Measurements from ENCODE around the gene DLG4.

DLG4 gene

DNA sequence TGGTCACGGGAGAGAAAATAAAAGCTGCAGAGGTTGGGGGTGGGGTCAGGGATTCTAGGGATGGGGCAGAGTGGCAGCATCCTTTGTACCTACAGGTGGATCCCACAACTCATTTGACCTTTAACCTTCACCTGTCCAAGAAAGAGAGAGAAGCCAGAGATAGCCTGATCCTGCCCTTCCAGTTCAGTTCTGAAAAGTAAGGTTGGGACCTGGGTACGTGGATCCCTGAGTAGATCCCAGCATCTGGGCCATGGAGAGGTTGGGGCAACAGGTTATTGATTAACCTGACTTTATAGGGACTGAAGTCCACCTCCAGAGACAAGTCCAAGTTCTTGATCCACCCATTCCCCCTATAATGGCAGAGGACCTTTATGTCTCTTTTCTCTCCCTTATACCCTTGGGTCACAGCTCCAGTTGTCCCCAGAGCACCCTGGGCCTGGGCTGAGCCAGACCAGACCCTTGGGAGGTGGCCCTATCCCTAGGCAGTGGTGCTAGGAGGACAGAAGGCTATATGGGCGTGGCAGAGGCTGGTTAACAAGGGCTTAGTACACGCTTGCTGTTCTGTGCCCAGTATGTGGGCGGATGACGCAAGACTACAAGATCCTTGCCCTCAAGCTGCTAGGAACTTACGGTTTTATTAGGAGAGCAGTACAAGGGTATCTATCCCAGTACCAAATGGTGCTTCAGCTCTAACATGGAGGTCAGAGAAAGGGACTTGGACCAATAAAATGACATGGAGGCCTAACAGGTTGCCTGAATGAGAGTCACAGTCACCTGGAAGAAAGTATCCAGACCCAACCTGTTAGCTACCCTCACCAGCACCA lies 39.3 kb upstream of the DLG4 start:
- no peaks in the 10 kb centered on the region for H3K9me3 ChIP-seq (ENCODE audit: control insufficient read depth in 1 of 2, low read length in 2 of 2)
- peak overlapping the region; percentile 84 for H3K27ac ChIP-seq (ENCODE audit: low read length)
- H3K4me1 ChIP-seq (ENCODE audit: control insufficient read depth in 1 of 2, insufficient read depth in 2 of 2, low read length in 2 of 2), result peaks cover 0 to 32% of the 10 kb centered on the region in 2 donors
- H3K36me3 ChIP-seq (ENCODE audit: control insufficient read depth in 1 of 2, insufficient read depth in 2 of 2, low read length in 2 of 2), result peaks cover 36 to 53% of the 10 kb centered on the region in 2 donors
- H3K27me3 ChIP-seq (ENCODE audit: low read depth, low read length), result peaks cover 24% of the 10 kb centered on the region
- H3K4me3 ChIP-seq (ENCODE audit: low read depth in 1 of 2, low read length in 2 of 2), result peak overlapping the region in 1 of 2 donors; percentile 34

DNA sequence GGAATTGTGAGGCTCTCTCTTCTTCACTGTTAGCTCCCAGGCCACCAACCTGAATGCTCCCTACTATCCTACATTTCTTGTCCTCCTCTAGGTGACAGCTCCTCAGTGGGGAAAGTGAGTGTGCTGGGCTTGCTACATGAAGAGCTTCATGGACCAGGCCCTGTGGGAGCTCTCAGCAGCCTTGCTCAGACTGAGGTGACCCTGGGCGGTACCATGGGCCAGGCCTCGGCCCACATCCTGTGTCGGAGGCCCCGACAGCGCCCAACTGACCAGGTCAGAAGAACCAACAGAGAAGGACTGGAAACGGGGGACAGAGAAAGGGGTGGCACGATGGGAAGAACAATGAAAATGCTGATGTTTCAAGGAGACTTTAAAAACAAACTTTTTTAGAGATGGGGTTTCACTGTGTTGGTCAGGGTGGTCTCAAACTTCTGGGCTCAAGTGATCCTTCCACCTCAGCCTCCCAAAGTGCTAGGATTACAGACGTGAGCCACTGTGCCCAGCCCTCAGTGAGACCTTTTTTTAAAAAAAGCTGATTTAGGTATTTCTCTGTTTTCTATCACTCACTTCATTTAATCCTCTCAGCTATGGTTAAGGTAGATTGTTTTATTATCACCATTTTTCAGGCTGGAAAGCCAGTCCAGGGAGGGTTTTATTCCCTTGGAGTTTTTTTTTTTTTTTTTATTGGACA lies 37.3 kb upstream of the DLG4 start:
- Histone ChIP-seq H3K4me3 (ENCODE audit: low read depth in 1 of 2, low read length in 2 of 2) (no peak overlapping the region), H3K4me1 (ENCODE audit: control insufficient read depth in 1 of 2, insufficient read depth in 2 of 2, low read length in 2 of 2) (peaks cover 7 to 25% of the 10 kb centered on the region in 2 donors), H3K27ac (ENCODE audit: low read length) (no peak overlapping the region), H3K27me3 (ENCODE audit: low read depth, low read length) (peaks cover 8% of the 10 kb centered on the region), H3K36me3 (ENCODE audit: control insufficient read depth in 1 of 2, insufficient read depth in 2 of 2, low read length in 2 of 2) (peaks cover 36 to 57% of the 10 kb centered on the region in 2 donors), H3K9me3 (ENCODE audit: control insufficient read depth in 1 of 2, low read length in 2 of 2) (no peaks in the 10 kb centered on the region)

GRCh38 chr17:7254511-7254910 lies 34.9 kb upstream of the DLG4 start:
- Histone ChIP-seq H3K27me3 (ENCODE audit: low read depth, low read length) (no peaks in the 10 kb centered on the region), H3K9me3 (ENCODE audit: control insufficient read depth in 1 of 2, low read length in 2 of 2) (no peaks in the 10 kb centered on the region), H3K4me1 (ENCODE audit: control insufficient read depth in 1 of 2, insufficient read depth in 2 of 2, low read length in 2 of 2) (peaks cover 15 to 26% of the 10 kb centered on the region in 2 donors), H3K36me3 (ENCODE audit: control insufficient read depth in 1 of 2, insufficient read depth in 2 of 2, low read length in 2 of 2) (peaks cover 35 to 55% of the 10 kb centered on the region in 2 donors), H3K4me3 (ENCODE audit: low read depth in 1 of 2, low read length in 2 of 2) (no peak overlapping the region), H3K27ac (ENCODE audit: low read length) (no peak overlapping the region)

DNA sequence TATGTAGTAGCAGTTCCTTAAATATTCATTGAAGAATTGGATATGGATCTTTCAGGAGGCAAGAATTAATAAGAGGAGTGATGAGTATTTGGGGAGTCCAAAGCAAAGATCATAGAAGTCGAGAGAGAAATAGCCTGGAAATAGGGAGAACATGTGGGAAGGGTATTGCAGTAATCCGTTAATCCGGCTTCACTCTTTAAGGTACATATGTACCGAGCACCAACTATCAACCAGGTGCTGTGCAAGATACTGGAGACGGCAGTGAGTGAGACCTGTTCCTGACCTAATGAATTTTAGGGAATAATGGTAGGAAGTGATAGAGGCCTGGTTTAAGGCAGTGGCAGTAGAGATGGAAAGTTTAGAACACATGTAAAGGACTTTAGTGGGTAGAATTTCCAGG lies 33.4 kb upstream of the DLG4 start:
- peak overlapping the region; percentile 97 for H3K27ac ChIP-seq (ENCODE audit: low read length)

DNA sequence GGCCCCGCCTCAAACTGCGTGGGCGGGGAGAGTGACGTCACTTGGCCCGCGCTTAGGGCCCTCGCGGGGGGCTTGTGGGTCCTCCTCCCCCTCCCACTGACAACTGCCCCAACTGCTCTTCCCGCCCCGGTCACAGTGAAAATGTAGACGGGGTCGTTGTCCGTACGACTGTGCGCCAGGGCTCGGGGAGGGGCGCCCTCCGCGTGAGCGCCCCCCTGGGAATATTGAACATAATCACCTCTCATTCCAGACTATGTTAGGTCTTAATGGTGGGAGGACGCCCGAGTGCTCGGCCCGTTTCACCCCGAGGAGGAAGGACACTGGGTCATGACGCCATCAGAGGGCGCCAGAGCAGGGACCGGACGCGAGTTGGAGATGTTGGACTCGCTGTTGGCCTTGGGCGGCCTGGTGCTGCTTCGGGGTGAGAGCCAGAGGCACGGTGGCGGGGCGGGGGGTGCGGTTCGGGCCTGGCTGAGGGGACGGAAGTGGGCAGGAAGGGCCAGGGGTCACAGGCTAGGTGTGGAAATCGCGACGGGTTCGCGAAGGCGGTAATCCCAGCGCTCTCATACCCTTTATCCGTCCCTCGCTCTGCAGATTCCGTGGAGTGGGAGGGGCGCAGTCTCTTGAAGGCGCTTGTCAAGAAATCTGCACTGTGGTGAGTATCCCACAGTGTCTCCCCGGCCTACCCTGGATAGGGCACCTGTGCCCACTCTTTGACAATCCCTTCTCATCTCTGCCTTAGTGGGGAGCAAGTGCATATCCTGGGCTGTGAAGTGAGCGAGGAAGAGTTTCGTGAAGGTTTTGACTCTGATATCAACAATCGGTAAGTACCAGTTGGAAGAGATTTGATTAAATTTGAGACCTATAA lies 32.8 kb upstream of the DLG4 start, which contains the start of gene ELP5:
Gene ELP5 (plus strand): TSS at position 40 of the 868 bp plus-strand sequence. CDS start 336 bp downstream, at position 376.
- Histone ChIP-seq H3K36me3 (ENCODE audit: control insufficient read depth in 1 of 2, insufficient read depth in 2 of 2, low read length in 2 of 2) (peaks cover 22 to 35% of the 10 kb centered on the region in 2 donors), H3K4me3 (ENCODE audit: low read depth in 1 of 2, low read length in 2 of 2) (peak within 1 kb of the TSS; percentile 79 to 84), H3K27ac (ENCODE audit: low read length) (peak within 1 kb of the TSS; percentile 97), H3K27me3 (ENCODE audit: low read depth, low read length) (no peaks in the 10 kb centered on the region), H3K4me1 (ENCODE audit: control insufficient read depth in 1 of 2, insufficient read depth in 2 of 2, low read length in 2 of 2) (peaks cover 20 to 37% of the 10 kb centered on the region in 2 donors), H3K9me3 (ENCODE audit: control insufficient read depth in 1 of 2, low read length in 2 of 2) (no peaks in the 10 kb centered on the region)

More for the DNA sequence above, 33.4 kb upstream of the DLG4 start:
- peaks cover 20 to 37% of the 10 kb centered on the region in 2 donors for H3K4me1 ChIP-seq (ENCODE audit: control insufficient read depth in 1 of 2, insufficient read depth in 2 of 2, low read length in 2 of 2)
- peaks cover 22 to 42% of the 10 kb centered on the region in 2 donors for H3K36me3 ChIP-seq (ENCODE audit: control insufficient read depth in 1 of 2, insufficient read depth in 2 of 2, low read length in 2 of 2)
- peak overlapping the region; percentile 79 to 84 for H3K4me3 ChIP-seq (ENCODE audit: low read depth in 1 of 2, low read length in 2 of 2)
- no peaks in the 10 kb centered on the region for H3K9me3 ChIP-seq (ENCODE audit: control insufficient read depth in 1 of 2, low read length in 2 of 2)
- no peaks in the 10 kb centered on the region for H3K27me3 ChIP-seq (ENCODE audit: low read depth, low read length)

DNA sequence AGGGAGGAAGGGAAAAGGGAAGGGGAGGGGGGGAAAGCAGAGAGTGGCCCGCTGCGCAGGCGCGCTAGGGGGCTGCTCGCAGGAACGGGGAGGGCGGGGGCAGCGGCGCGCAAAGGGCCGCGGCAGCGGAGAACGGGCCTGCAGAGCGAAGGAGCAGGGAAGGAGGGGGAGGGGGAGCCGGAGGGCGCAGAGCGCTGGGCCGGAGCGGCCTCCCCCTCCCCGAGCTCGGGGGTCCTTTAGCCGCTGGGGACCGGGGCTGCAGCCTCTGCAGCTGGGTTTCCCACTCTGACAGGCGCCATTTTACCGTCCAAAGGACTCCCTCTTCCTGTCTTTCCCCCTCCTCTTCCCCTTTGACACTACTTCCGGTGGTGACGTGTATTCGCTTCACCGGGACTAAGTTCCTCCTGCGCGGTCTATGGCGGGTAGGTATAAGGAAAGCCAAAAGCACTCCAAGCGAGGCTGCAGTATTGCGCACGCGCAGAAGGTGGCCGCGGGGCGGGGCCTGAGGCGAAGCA lies 32.1 kb upstream of the DLG4 start, which contains the start of gene CTDNEP1:
Gene CTDNEP1 (minus strand): TSS at position 74 of the 515 bp plus-strand sequence. CDS start 438 bp downstream, outside the sequence.
- no peaks in the 10 kb centered on the region for H3K9me3 ChIP-seq (ENCODE audit: control insufficient read depth in 1 of 2, low read length in 2 of 2)
- H3K36me3 ChIP-seq (ENCODE audit: control insufficient read depth in 1 of 2, insufficient read depth in 2 of 2, low read length in 2 of 2), result peaks cover 19 to 32% of the 10 kb centered on the region in 2 donors
- H3K4me3 ChIP-seq (ENCODE audit: low read depth in 1 of 2, low read length in 2 of 2), result peak within 1 kb of the TSS; percentile 79 to 84
- peak within 1 kb of the TSS; percentile 97 for H3K27ac ChIP-seq (ENCODE audit: low read length)
- H3K27me3 ChIP-seq (ENCODE audit: low read depth, low read length), result no peaks in the 10 kb centered on the region
- H3K4me1 ChIP-seq (ENCODE audit: control insufficient read depth in 1 of 2, insufficient read depth in 2 of 2, low read length in 2 of 2), result peaks cover 20 to 37% of the 10 kb centered on the region in 2 donors

DNA sequence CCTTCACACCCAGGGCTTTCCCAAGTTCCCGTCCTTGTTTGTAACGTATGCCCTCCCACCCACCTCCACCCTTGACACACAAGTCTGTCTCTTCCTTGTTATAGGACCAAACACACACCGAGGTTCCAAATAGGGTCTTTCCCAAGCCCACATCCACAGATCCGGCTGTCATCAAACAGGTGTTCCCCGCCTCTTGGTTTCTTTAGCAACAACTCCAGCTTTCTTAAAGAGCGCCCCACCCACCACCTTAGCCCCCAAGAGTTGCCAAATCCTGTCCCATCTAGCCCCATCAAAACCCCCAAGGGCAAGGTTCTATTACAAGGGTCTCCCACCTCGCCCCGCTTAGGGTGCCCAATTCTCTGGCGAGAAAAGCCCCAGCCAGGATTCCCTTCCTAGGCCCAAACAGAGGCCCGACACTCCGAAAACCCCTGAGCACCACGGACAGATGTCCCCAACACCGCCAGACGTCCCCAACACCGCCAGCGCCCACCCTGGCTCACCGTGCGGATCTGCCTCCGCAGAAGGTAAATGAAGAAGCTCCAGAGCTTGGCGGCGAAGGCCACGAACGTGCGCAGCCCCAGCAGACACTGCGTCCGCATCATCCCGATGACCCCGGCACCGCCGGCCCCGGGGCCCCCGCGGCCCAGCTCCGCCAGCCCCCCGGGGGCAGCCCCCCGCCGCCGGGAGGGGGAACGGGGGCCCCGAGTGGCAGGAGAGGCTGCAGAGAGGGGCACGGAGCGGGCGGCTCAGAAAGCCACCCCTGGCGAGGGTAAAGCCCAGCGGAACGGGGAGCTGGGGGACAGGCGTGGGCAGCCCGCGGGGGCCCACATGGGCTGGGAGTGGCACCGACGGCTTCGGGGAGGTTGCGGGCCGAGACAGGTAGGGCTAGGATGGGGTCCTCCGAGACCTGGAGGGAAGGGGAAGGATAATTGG lies 31.3 kb upstream of the DLG4 start:
- Histone ChIP-seq H3K27ac (ENCODE audit: low read length) (peak overlapping the region; percentile 97), H3K4me3 (ENCODE audit: low read depth in 1 of 2, low read length in 2 of 2) (peak overlapping the region; percentile 76 to 84), H3K9me3 (ENCODE audit: control insufficient read depth in 1 of 2, low read length in 2 of 2) (no peaks in the 10 kb centered on the region), H3K36me3 (ENCODE audit: control insufficient read depth in 1 of 2, insufficient read depth in 2 of 2, low read length in 2 of 2) (peaks cover 21 to 33% of the 10 kb centered on the region in 2 donors), H3K4me1 (ENCODE audit: control insufficient read depth in 1 of 2, insufficient read depth in 2 of 2, low read length in 2 of 2) (peaks cover 20 to 37% of the 10 kb centered on the region in 2 donors), H3K27me3 (ENCODE audit: low read depth, low read length) (no peaks in the 10 kb centered on the region)

GRCh38 chr17:7249830-7250229 lies 30.2 kb upstream of the DLG4 start:
- peaks cover 20 to 37% of the 10 kb centered on the region in 2 donors for H3K4me1 ChIP-seq (ENCODE audit: control insufficient read depth in 1 of 2, insufficient read depth in 2 of 2, low read length in 2 of 2)
- H3K9me3 ChIP-seq (ENCODE audit: control insufficient read depth in 1 of 2, low read length in 2 of 2), result no peaks in the 10 kb centered on the region
- H3K27ac ChIP-seq (ENCODE audit: low read length), result peak overlapping the region; percentile 61
- H3K27me3 ChIP-seq (ENCODE audit: low read depth, low read length), result no peaks in the 10 kb centered on the region
- peak overlapping the region; percentile 76 to 84 for H3K4me3 ChIP-seq (ENCODE audit: low read depth in 1 of 2, low read length in 2 of 2)
- H3K36me3 ChIP-seq (ENCODE audit: control insufficient read depth in 1 of 2, insufficient read depth in 2 of 2, low read length in 2 of 2), result peaks cover 21 to 27% of the 10 kb centered on the region in 2 donors

- Histone ChIP-seq H3K9me3 (ENCODE audit: control insufficient read depth in 1 of 2, low read length in 2 of 2) (no peaks in the 10 kb centered on the region), H3K27me3 (ENCODE audit: low read depth, low read length) (no peaks in the 10 kb centered on the region), H3K4me1 (ENCODE audit: control insufficient read depth in 1 of 2, insufficient read depth in 2 of 2, low read length in 2 of 2) (peaks cover 20 to 37% of the 10 kb centered on the region in 2 donors), H3K4me3 (ENCODE audit: low read depth in 1 of 2, low read length in 2 of 2) (no peak overlapping the region), H3K36me3 (ENCODE audit: control insufficient read depth in 1 of 2, insufficient read depth in 2 of 2, low read length in 2 of 2) (peaks cover 19 to 21% of the 10 kb centered on the region in 2 donors), H3K27ac (ENCODE audit: low read length) (no peak overlapping the region)
Observed at GRCh38 chr17:7249214-7249613, 29.6 kb upstream of the DLG4 start.

DNA sequence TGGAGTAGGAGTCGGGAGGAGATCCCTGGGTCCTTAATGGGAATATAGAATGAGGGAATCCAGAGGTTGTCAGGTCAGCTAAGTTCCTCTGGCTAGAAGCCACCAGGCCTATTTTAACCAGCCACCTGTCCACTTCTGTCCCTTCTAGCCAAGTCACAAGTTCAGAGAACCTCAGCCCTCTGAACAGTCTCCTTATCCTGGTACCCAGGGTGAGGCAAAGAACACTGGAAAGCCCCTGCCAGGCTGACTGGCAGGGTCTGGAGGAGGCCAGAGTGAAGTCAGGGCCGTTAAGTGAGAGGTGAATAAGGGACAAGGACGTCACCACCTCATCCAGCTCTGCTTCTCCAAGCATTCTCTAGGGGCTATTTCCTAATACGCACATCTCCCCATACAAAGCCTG lies 29.2 kb upstream of the DLG4 start:
- Histone ChIP-seq H3K4me3 (ENCODE audit: low read depth in 1 of 2, low read length in 2 of 2) (no peak overlapping the region), H3K36me3 (ENCODE audit: control insufficient read depth in 1 of 2, insufficient read depth in 2 of 2, low read length in 2 of 2) (peaks cover 19 to 21% of the 10 kb centered on the region in 2 donors), H3K4me1 (ENCODE audit: control insufficient read depth in 1 of 2, insufficient read depth in 2 of 2, low read length in 2 of 2) (peaks cover 20 to 37% of the 10 kb centered on the region in 2 donors), H3K27me3 (ENCODE audit: low read depth, low read length) (no peaks in the 10 kb centered on the region), H3K27ac (ENCODE audit: low read length) (no peak overlapping the region), H3K9me3 (ENCODE audit: control insufficient read depth in 1 of 2, low read length in 2 of 2) (no peaks in the 10 kb centered on the region)

Data from muscle layer of duodenum (tissue), 2 donors.